Peyer's patch (tissue), 4 donors: Measurements from ENCODE around the gene SMPD4.
"Not testable (repeated sequence)": the region's sequence is repeated elsewhere in the genome, so short reads cannot be mapped to it uniquely, and the experiment has no call there.

Source experiments
- CTCF ChIP-seq, 6 experiments: fragments of 450-650 bp in 4 of 6; fragments of 200-600 bp in 2 of 6; sonication (generic) in 1 of 6; IDR thresholded peaks; one replicate each; pipeline ENCODE4 v1.5.1; 2017 to 2019; ENCODE audit warnings: antibody characterized with exemption in 6 of 6, mild to moderate bottlenecking in 3 of 6, moderate library complexity in 1 of 6
- POLR2A ChIP-seq, 2 donors: fragments of 450-650 bp; IDR thresholded peaks; one replicate each; pipeline ENCODE4 v1.5.1; 2017; ENCODE audit warnings: antibody characterized with exemption in 2 of 2, mild to moderate bottlenecking in 2 of 2, moderate library complexity in 2 of 2

GRCh38 chr2:130154423-130154770 lies 27.0 kb downstream of the SMPD4 start:
- not testable (repeated sequence) for TF ChIP-seq POLR2A, CTCF (IDR thresholded peaks at IDR 0.05)
